Measurements from ENCODE around the gene TBPL1. TPM values are rescaled to one million over a fixed set of nuclear protein-coding genes. Genes with fewer than 3 reads are reported as not detected.

TBPL1 gene
- total and polyA plus RNA-seq, 4 donors, result 20.1 to 28.5 (median 21.5) TPM

DNA sequence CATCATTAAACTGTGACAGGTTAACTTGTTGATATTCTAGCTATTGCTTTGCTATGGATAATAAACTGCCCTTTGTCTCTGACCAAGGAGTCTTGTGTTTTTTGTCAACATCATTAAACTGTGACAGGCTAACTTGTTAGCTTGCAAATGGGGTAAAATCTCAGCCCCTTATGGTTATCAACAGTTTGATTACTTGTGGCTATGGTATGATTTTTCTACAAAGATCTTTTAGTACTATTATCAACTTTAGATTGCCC, 63.5 kb downstream of the TBPL1 start:
- Histone ChIP-seq H3K4me1 (ENCODE audit: control insufficient read depth in 1 of 2, insufficient read depth in 2 of 2, low read length in 2 of 2) (no peaks in the 10 kb centered on the region), H3K9me3 (ENCODE audit: control insufficient read depth, low read length) (no peaks in the 10 kb centered on the region), H3K36me3 (ENCODE audit: control insufficient read depth in 1 of 2, insufficient read depth in 2 of 2, low read length in 1 of 2) (peaks cover 0 to 2% of the 10 kb centered on the region in 2 donors), H3K4me3 (ENCODE audit: low read length in 2 of 2) (no peak overlapping the region), H3K27me3 (ENCODE audit: control insufficient read depth in 1 of 2, insufficient read depth in 2 of 2, low read length in 1 of 2) (no peaks in the 10 kb centered on the region), H3K27ac (ENCODE audit: low read depth in 1 of 2, low read length in 2 of 2) (no peak overlapping the region)
- no peak for ATAC-seq (ENCODE audit: low FRiP score)
- DNase-seq, result no peak
- intact Hi-C loops (cut with DNase I), result loop anchor here in 1 of 2 donors (5.0 kb wide), 1 partner anchor 36 kb away; the partner anchor contains the start of gene SLC2A12

DNA sequence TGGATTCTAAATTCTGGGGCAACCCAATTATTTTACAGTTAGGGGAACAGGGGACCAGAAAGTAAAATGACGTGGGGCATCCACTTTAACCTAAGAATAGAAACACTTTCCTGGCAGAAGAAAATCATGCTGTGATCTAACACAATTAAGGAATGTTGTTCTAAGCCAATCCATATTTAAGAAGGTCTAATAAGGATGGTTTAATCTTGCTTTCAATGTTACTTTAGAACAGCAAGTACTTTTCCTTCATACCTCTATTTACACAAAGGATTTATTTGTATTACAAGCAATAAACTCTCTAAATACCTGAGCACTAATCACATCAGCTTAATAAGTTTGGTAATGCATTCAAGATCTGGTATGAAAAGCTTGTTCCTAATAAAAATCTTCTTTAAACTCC, 67.0 kb downstream of the TBPL1 start:
- ATAC-seq (ENCODE audit: low FRiP score) (peak; percentile 15), DNase-seq (no peak)
- H3K4me1 ChIP-seq (ENCODE audit: control insufficient read depth in 1 of 2, insufficient read depth in 2 of 2, low read length in 2 of 2), result peaks cover 0 to 4% of the 10 kb centered on the region in 2 donors
- H3K27ac ChIP-seq (ENCODE audit: low read depth in 1 of 2, low read length in 2 of 2), result no peak overlapping the region
- intact Hi-C loops (cut with DNase I), result no loop called here
- WGBS, 2 donors, result 3 to 11% methylated on average over 1 of the region's 1 CpG
- no peak overlapping the region for H3K4me3 ChIP-seq (ENCODE audit: low read length in 2 of 2)
- H3K27me3 ChIP-seq (ENCODE audit: control insufficient read depth in 1 of 2, insufficient read depth in 2 of 2, low read length in 1 of 2), result no peaks in the 10 kb centered on the region
- H3K9me3 ChIP-seq (ENCODE audit: control insufficient read depth, low read length), result no peaks in the 10 kb centered on the region
- H3K36me3 ChIP-seq (ENCODE audit: control insufficient read depth in 1 of 2, insufficient read depth in 2 of 2, low read length in 1 of 2), result peaks cover 0 to 2% of the 10 kb centered on the region in 2 donors

DNA sequence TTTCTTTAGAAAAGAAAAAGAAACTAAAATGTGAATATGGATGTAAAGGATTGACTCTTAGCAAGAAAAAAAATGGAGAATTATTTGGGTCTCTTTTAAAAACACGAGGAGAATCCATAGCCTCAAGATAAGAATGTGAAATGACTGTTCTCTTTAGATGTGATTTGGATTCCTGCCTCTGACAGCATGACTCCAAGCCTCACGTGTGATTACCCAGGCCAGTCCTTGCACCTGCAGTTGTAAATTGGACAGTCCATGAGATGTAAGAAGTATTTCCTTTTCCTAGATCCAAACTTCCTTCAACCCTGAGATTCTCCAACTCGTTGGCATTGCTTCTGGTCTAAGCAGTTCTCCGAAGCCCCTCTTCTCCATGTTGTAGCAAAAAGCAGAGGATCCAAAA, 67.5 kb downstream of the TBPL1 start:
- 8 to 9% methylated on average over 4 of the region's 4 CpGs for WGBS, 2 donors
- no peak for ATAC-seq (ENCODE audit: low FRiP score)
- Histone ChIP-seq H3K36me3 (ENCODE audit: control insufficient read depth in 1 of 2, insufficient read depth in 2 of 2, low read length in 1 of 2) (peaks cover 0 to 2% of the 10 kb centered on the region in 2 donors), H3K27ac (ENCODE audit: low read depth in 1 of 2, low read length in 2 of 2) (peak overlapping the region; percentile 28 to 67), H3K9me3 (ENCODE audit: control insufficient read depth, low read length) (no peaks in the 10 kb centered on the region), H3K4me1 (ENCODE audit: control insufficient read depth in 1 of 2, insufficient read depth in 2 of 2, low read length in 2 of 2) (peaks cover 0 to 4% of the 10 kb centered on the region in 2 donors), H3K4me3 (ENCODE audit: low read length in 2 of 2) (no peak overlapping the region), H3K27me3 (ENCODE audit: control insufficient read depth in 1 of 2, insufficient read depth in 2 of 2, low read length in 1 of 2) (no peaks in the 10 kb centered on the region)
- no peak for DNase-seq
- intact Hi-C loops (cut with DNase I), result no loop called here

- intact Hi-C loops (cut with DNase I), result no loop called here
- Histone ChIP-seq H3K4me1 (ENCODE audit: control insufficient read depth in 1 of 2, insufficient read depth in 2 of 2, low read length in 2 of 2) (peaks cover 0 to 4% of the 10 kb centered on the region in 2 donors), H3K27ac (ENCODE audit: low read depth in 1 of 2, low read length in 2 of 2) (peak overlapping the region in 1 of 2 donors; percentile 21), H3K36me3 (ENCODE audit: control insufficient read depth in 1 of 2, insufficient read depth in 2 of 2, low read length in 1 of 2) (peaks cover 0 to 2% of the 10 kb centered on the region in 2 donors), H3K4me3 (ENCODE audit: low read length in 2 of 2) (no peak overlapping the region), H3K9me3 (ENCODE audit: control insufficient read depth, low read length) (no peaks in the 10 kb centered on the region), H3K27me3 (ENCODE audit: control insufficient read depth in 1 of 2, insufficient read depth in 2 of 2, low read length in 1 of 2) (no peaks in the 10 kb centered on the region)
- 3 to 7% methylated on average over 4 of the region's 4 CpGs for WGBS, 2 donors
- DNase-seq (no peak), ATAC-seq (ENCODE audit: low FRiP score) (no peak)
Observed at GRCh38 chr6:134020968-134021367, 67.9 kb downstream of the TBPL1 start.

DNA sequence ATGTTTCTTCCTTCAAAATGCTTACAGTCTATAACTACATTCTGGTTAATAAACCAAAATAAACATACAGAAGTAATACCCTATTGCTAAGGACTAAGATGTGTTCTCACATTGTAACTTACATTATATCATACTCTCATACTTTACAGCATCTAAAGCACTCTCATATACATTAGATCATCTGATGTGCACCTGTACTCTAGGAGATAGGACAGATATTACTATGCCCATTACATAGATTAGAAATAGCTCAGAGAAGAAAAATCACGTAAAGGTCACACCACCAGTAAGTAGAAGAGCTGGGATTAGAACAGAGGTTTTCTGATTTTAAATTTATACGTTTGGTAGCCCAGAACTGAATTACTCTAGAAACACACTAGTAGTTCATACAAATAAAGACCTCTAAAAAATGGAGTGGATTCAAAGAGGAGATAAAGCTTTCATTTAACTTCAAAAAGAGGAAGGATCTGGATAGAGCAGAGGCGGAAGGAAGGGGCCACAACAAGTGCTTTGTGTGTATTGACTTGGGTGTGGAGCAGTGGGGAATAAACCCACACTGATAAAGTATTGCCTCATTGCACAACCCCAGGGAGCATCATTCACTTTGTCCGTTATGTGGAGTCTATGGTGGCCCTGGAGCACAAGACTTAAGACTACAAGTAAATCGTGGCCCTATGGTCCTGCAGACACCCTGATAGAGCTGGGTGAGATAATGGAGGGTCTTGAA, 68.5 kb downstream of the TBPL1 start:
- Histone ChIP-seq H3K27ac (ENCODE audit: low read depth in 1 of 2, low read length in 2 of 2) (no peak overlapping the region), H3K4me1 (ENCODE audit: control insufficient read depth in 1 of 2, insufficient read depth in 2 of 2, low read length in 2 of 2) (peaks cover 0 to 4% of the 10 kb centered on the region in 2 donors), H3K4me3 (ENCODE audit: low read length in 2 of 2) (no peak overlapping the region), H3K27me3 (ENCODE audit: control insufficient read depth in 1 of 2, insufficient read depth in 2 of 2, low read length in 1 of 2) (no peaks in the 10 kb centered on the region), H3K36me3 (ENCODE audit: control insufficient read depth in 1 of 2, insufficient read depth in 2 of 2, low read length in 1 of 2) (peaks cover 0 to 2% of the 10 kb centered on the region in 2 donors), H3K9me3 (ENCODE audit: control insufficient read depth, low read length) (no peaks in the 10 kb centered on the region)
- WGBS, 2 donors, result 84 to 90% methylated on average over 5 of the region's 5 CpGs
- intact Hi-C loops (cut with DNase I), result no loop called here
- DNase-seq (no peak), ATAC-seq (ENCODE audit: low FRiP score) (no peak)

- WGBS, 2 donors, result 48 to 57% methylated on average over 3 of the region's 3 CpGs
- Histone ChIP-seq H3K36me3 (ENCODE audit: control insufficient read depth in 1 of 2, insufficient read depth in 2 of 2, low read length in 1 of 2) (peaks cover 0 to 4% of the 10 kb centered on the region in 2 donors), H3K27ac (ENCODE audit: low read depth in 1 of 2, low read length in 2 of 2) (no peak overlapping the region), H3K27me3 (ENCODE audit: control insufficient read depth in 1 of 2, insufficient read depth in 2 of 2, low read length in 1 of 2) (no peaks in the 10 kb centered on the region), H3K4me3 (ENCODE audit: low read length in 2 of 2) (no peak overlapping the region), H3K9me3 (ENCODE audit: control insufficient read depth, low read length) (no peaks in the 10 kb centered on the region), H3K4me1 (ENCODE audit: control insufficient read depth in 1 of 2, insufficient read depth in 2 of 2, low read length in 2 of 2) (peaks cover 0 to 4% of the 10 kb centered on the region in 2 donors)
- DNase-seq, result no peak
- intact Hi-C loops (cut with DNase I), result no loop called here
- no peak for ATAC-seq (ENCODE audit: low FRiP score)
Observed at GRCh38 chr6:134022650-134023049, 69.6 kb downstream of the TBPL1 start.

DNA sequence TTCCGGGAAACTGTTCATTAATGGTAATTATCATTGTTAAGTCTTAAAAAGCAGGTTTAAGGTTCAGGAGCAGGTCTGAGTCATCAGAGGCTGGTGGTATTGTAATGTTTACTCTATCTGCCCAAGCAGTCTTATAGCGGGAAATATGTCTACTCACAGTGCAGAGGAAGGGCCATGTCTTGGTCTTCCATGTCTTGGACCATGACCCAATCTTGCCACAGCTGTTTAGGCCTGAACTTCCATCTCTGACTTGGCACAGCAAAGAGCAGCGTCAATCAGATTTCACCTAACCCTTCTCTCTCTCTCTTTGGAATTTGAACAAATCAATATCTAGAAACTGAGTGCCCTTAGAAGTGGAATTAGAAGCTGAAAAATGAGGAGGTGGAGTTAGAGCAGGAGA, 73.6 kb downstream of the TBPL1 start:
- ATAC-seq (ENCODE audit: low FRiP score) (no peak), DNase-seq (no peak)
- no peak overlapping the region for H3K27ac ChIP-seq (ENCODE audit: low read depth in 1 of 2, low read length in 2 of 2)
- no peaks in the 10 kb centered on the region for H3K9me3 ChIP-seq (ENCODE audit: control insufficient read depth, low read length)
- H3K4me3 ChIP-seq (ENCODE audit: low read length in 2 of 2), result no peak overlapping the region
- H3K36me3 ChIP-seq (ENCODE audit: control insufficient read depth in 1 of 2, insufficient read depth in 2 of 2, low read length in 1 of 2), result peaks cover 0 to 8% of the 10 kb centered on the region in 2 donors
- intact Hi-C loops (cut with DNase I), result no loop called here
- H3K4me1 ChIP-seq (ENCODE audit: control insufficient read depth in 1 of 2, insufficient read depth in 2 of 2, low read length in 2 of 2), result peaks cover 0 to 4% of the 10 kb centered on the region in 2 donors
- no peaks in the 10 kb centered on the region for H3K27me3 ChIP-seq (ENCODE audit: control insufficient read depth in 1 of 2, insufficient read depth in 2 of 2, low read length in 1 of 2)
- WGBS, 2 donors, result 95 to 98% methylated on average over 3 of the region's 3 CpGs

- Histone ChIP-seq H3K27me3 (ENCODE audit: control insufficient read depth in 1 of 2, insufficient read depth in 2 of 2, low read length in 1 of 2) (no peaks in the 10 kb centered on the region), H3K4me3 (ENCODE audit: low read length in 2 of 2) (no peak overlapping the region), H3K36me3 (ENCODE audit: control insufficient read depth in 1 of 2, insufficient read depth in 2 of 2, low read length in 1 of 2) (peaks cover 0 to 8% of the 10 kb centered on the region in 2 donors), H3K9me3 (ENCODE audit: control insufficient read depth, low read length) (no peaks in the 10 kb centered on the region), H3K4me1 (ENCODE audit: control insufficient read depth in 1 of 2, insufficient read depth in 2 of 2, low read length in 2 of 2) (no peaks in the 10 kb centered on the region), H3K27ac (ENCODE audit: low read depth in 1 of 2, low read length in 2 of 2) (no peak overlapping the region)
- intact Hi-C loops (cut with DNase I), result no loop called here
- 90 to 93% methylated on average over 5 of the region's 5 CpGs for WGBS, 2 donors
- no peak for DNase-seq
- ATAC-seq (ENCODE audit: low FRiP score), result no peak
Observed at GRCh38 chr6:134028438-134028837, 75.4 kb downstream of the TBPL1 start.
